GM12873 (cell line): ENCODE measurements around the gene ALG6.

Experiments
- CTCF ChIP-seq: IDR thresholded peaks from 2 replicates; pipeline ENCODE4 v1.5.1; 2012; ENCODE audit warnings: low read depth, mild to moderate bottlenecking, moderate library complexity, low read length, control low read depth; ENCODE audit not compliant: insufficient read depth; ENCODE audit errors: missing control alignments

ALG6 gene

GRCh38 chr1:63362578-63362977, 4.8 kb upstream of the ALG6 start:
- TF ChIP-seq CTCF = peak; percentile 18

DNA sequence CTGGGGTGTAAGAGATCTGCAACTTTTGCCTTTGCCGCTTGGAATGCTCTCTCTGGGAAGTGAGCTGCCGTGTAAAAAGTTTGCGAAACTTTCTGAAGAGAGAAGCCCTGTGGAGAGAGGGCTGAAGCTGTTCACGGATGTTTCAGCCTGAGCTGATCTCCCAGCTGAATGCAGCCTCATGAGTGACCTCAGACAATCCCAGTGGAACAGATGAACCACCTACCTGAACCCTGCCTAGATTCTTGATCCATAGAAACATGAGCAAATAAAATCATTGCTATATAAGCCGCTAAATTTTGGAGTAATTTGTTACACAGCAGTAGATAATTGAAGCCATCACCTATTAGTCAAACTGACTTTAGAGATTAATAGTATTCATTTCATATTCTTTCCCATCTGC, 4.4 kb upstream of the ALG6 start:
- no peak for TF ChIP-seq CTCF

DNA sequence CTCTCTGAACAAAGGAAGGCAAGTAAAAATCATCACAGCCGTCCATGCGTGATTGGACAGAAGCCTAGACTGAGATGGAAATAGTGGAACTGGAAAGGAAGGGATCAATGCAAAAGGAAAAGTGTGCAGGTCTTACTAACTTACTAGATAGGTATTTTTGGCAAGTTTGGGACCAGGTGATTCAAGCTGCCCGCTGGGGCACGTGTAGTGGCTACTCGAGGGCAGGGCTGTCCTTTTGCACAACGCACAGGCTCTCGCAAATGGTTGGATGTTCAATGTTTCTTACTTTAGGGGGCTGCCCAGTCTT, 566 bp upstream of the ALG6 start:
- TF ChIP-seq CTCF = no peak

- TF ChIP-seq CTCF = no peak
Measured at GRCh38 chr1:63368131-63368530, 704 bp downstream of the ALG6 start.

DNA sequence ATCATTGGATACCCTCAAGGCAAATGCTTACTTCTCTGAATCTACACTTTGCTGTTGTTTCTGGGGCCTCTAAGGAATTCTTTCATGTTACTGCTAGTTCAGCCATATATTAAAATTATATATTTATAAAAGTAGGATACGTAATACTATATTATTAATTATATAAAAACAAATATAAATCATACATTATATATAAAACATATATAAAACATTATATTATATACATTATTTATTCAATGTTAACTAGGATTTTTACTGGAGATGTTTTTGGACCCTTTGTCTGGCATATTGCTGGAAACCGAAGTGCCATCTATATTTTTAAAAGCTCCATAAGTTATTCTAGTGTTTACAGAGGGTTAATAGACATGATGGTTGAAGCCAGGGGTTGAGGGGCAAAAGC, 12.2 kb downstream of the ALG6 start:
- no peak for TF ChIP-seq CTCF

DNA sequence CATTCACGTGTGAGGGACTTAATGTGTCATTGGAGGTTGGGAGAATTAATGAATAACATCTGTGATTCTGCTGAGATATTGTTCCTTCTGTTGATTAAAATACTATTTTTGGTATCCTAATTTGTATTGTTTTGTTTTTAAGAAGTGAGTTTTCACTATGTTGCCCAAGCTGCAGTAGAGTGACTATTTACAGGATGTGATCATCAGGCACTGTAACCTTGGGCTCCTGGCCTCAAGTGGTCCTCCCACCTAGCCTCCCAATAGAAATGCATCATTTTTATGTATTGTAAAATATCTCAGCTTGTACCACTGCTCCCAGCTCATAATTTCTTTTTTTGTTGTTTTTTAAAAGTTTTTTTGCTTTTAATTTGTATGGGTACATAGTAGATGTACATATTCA, 14.3 kb downstream of the ALG6 start:
- TF ChIP-seq CTCF = no peak

DNA sequence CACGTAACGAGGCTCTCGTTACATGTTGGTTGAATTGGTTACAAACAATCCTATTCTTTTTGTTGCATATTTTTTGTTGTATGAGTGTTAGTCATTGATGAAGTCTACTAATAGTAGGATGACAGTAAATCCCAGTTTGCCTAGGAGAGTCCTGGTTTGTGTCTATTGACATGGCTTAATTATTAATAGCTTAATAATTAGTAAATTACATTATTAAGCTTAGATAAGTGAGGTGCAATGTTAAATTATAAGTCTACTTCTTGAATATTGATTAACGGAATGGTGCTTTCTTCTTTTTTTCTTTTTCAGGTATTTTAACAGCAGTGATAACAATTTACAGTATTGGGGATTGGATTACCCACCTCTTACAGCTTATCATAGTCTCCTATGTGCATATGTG, 34.5 kb downstream of the ALG6 start:
- no peak for TF ChIP-seq CTCF

DNA sequence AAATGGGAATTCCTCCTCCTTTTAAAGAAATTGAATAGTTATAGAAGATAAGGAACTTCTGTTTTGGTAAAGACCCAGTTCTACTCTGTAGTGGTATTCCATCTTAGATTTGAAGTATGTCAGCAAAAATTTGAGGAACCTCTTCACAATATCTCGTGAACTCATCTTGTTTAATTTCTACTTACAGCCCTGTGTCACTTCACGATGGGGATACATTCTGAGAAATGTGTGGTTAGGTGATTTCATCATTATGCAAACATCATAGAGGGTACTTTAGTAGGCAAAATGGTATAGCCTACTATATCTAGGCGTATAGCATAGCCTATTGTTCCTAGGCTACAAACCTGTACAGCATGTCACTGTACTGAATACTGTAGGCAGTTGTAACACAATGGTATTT, 36.0 kb downstream of the ALG6 start:
- no peak for TF ChIP-seq CTCF
